Osteoblast (primary cell): ENCODE results near the gene SLC2A1. TPM values are rescaled to one million over a fixed set of nuclear protein-coding genes. Genes with fewer than 3 reads are reported as not detected.

Experiments used
- DNase-seq: peaks from one replicate; pipeline ENCODE4 v3.0.0; 2011; ENCODE audit warnings: low spot score, mixed read lengths; ENCODE audit not compliant: insufficient read length; ENCODE audit errors: missing footprints
- H2AFZ ChIP-seq: 2 replicates; pipeline ENCODE4 v1.6.0; 2011; ENCODE audit warnings: mild to moderate bottlenecking, low read length
- H3K27ac ChIP-seq: 2 replicates; pipeline ENCODE4 v1.5.1; 2011; ENCODE audit warnings: mild to moderate bottlenecking, low read depth, low read length, moderate library complexity
- H3K27me3 ChIP-seq: 2 replicates; pipeline ENCODE4 v1.6.0; 2012; ENCODE audit warnings: mild to moderate bottlenecking, control low read depth, inconsistent platforms, low read length, moderate library complexity; ENCODE audit not compliant: insufficient read depth
- H3K36me3 ChIP-seq: 2 replicates; pipeline ENCODE4 v1.5.1; 2011; ENCODE audit warnings: mild to moderate bottlenecking, low read length, control low read depth, moderate library complexity; ENCODE audit not compliant: insufficient read depth
- H3K4me1 ChIP-seq: 2 replicates; pipeline ENCODE4 v1.5.1; 2011; ENCODE audit warnings: mild to moderate bottlenecking, low read length, control low read depth, moderate library complexity; ENCODE audit not compliant: insufficient read depth
- H3K4me2 ChIP-seq: 2 replicates; pipeline ENCODE4 v1.6.0; 2011; ENCODE audit warnings: mild to moderate bottlenecking, low read length; ENCODE audit not compliant: insufficient read depth
- H3K4me3 ChIP-seq: fragments of 200-600 bp; sonication (generic); 3 replicates; pipeline ENCODE4 v1.5.1; 2012; ENCODE audit warnings: mild to moderate bottlenecking, low read length, inconsistent platforms; ENCODE audit not compliant: insufficient read depth
- H3K79me2 ChIP-seq: 2 replicates; pipeline ENCODE4 v1.6.0; 2012; ENCODE audit warnings: mild to moderate bottlenecking, low read length, control low read depth, inconsistent platforms; ENCODE audit not compliant: insufficient read depth
- H3K9me3 ChIP-seq: 2 replicates; pipeline ENCODE4 v1.5.1; 2011; ENCODE audit warnings: low read depth, low read length, control low read depth
- H4K20me1 ChIP-seq: 2 replicates; pipeline ENCODE4 v1.6.0; 2012; ENCODE audit warnings: mild to moderate bottlenecking, low read length, control low read depth; ENCODE audit not compliant: insufficient read depth
- CTCF ChIP-seq: IDR thresholded peaks from 2 replicates; pipeline ENCODE4 v1.5.1; 2011; ENCODE audit warnings: mild to moderate bottlenecking, low read depth, low read length, moderate library complexity; ENCODE audit errors: extremely low read depth
- total RNA-seq: library from RNA; depleted of rRNA; stranded (reverse); fragments of >200 nt; gene quantifications from 2 replicates; pipeline ENCODE4 v1.2.3, GENCODE V29; 2012

The SLC2A1 gene
- total RNA-seq, 1 donor = 43.4 TPM

GRCh38 chr1:42936309-42937078, 22.2 kb downstream of the SLC2A1 start:
- peak; percentile 87 for DNase-seq
- no peak for TF ChIP-seq CTCF
- Histone ChIP-seq H3K27me3 (no peaks in the 10 kb centered on the region), H3K4me2 (no peak overlapping the region), H3K36me3 (peaks cover 20% of the 10 kb centered on the region), H3K4me1 (peaks cover 42% of the 10 kb centered on the region), H3K4me3 (no peak overlapping the region), H3K9me3 (no peaks in the 10 kb centered on the region), H2AFZ (no peak overlapping the region), H4K20me1 (no peaks in the 10 kb centered on the region), H3K27ac (peak overlapping the region; percentile 43), H3K79me2 (peaks cover 49% of the 10 kb centered on the region)

- no peak for TF ChIP-seq CTCF
- Histone ChIP-seq H2AFZ (no peak overlapping the region), H3K27ac (peak overlapping the region; percentile 43), H4K20me1 (no peaks in the 10 kb centered on the region), H3K4me1 (peaks cover 37% of the 10 kb centered on the region), H3K27me3 (no peaks in the 10 kb centered on the region), H3K9me3 (no peaks in the 10 kb centered on the region), H3K79me2 (peaks cover 51% of the 10 kb centered on the region), H3K4me2 (no peak overlapping the region), H3K36me3 (peaks cover 20% of the 10 kb centered on the region), H3K4me3 (no peak overlapping the region)
- DNase-seq = no peak
Measured at GRCh38 chr1:42935971-42936308, 22.7 kb downstream of the SLC2A1 start.

- no peak for DNase-seq
- H3K36me3 ChIP-seq = peaks cover 23% of the 10 kb centered on the region
- H3K79me2 ChIP-seq = peaks cover 52% of the 10 kb centered on the region
- H3K9me3 ChIP-seq = no peaks in the 10 kb centered on the region
- no peak overlapping the region for H3K4me2 ChIP-seq
- no peaks in the 10 kb centered on the region for H3K27me3 ChIP-seq
- no peak overlapping the region for H3K27ac ChIP-seq
- peaks cover 31% of the 10 kb centered on the region for H3K4me1 ChIP-seq
- H4K20me1 ChIP-seq = no peaks in the 10 kb centered on the region
- no peak for TF ChIP-seq CTCF
- H3K4me3 ChIP-seq = no peak overlapping the region
- no peak overlapping the region for H2AFZ ChIP-seq
Measured at GRCh38 chr1:42935313-42935895, 23.3 kb downstream of the SLC2A1 start.

GRCh38 chr1:42934541-42935312, 23.9 kb downstream of the SLC2A1 start:
- H3K27ac ChIP-seq = no peak overlapping the region
- H3K4me2 ChIP-seq = no peak overlapping the region
- peaks cover 30% of the 10 kb centered on the region for H3K36me3 ChIP-seq
- H3K4me1 ChIP-seq = peaks cover 26% of the 10 kb centered on the region
- peak; percentile 58 for DNase-seq
- H2AFZ ChIP-seq = no peak overlapping the region
- no peak for TF ChIP-seq CTCF
- H3K79me2 ChIP-seq = peaks cover 52% of the 10 kb centered on the region
- H4K20me1 ChIP-seq = no peaks in the 10 kb centered on the region
- no peaks in the 10 kb centered on the region for H3K9me3 ChIP-seq
- H3K4me3 ChIP-seq = no peak overlapping the region
- H3K27me3 ChIP-seq = no peaks in the 10 kb centered on the region
